Transverse colon (tissue), 3 donors: ENCODE results near the gene AHCYL1.

ENCODE experiments used
- CTCF ChIP-seq, 5 experiments: fragments of 200-600 bp in 3 of 5; fragments of 450-650 bp in 2 of 5; sonication (generic) in 3 of 5; IDR thresholded peaks; 1 replicate in 2 of 5; 2 replicates in 3 of 5; pipeline ENCODE4 v1.5.1; 2016 to 2017; ENCODE audit warnings: antibody characterized with exemption in 5 of 5, inconsistent platforms in 3 of 5, mild to moderate bottlenecking in 2 of 5, moderate library complexity in 1 of 5
- POLR2A ChIP-seq: fragments of 450-650 bp; IDR thresholded peaks from one replicate; pipeline ENCODE4 v1.6.1; 2016; ENCODE audit warnings: antibody characterized with exemption, mild to moderate bottlenecking, moderate library complexity

- TF ChIP-seq CTCF (IDR thresholded peaks at IDR 0.05): no peak
- TF ChIP-seq POLR2A: no peak
Measured at GRCh38 chr1:110034040-110034450, 49.5 kb downstream of the AHCYL1 start.
